GM10847 (cell line): ENCODE data around the gene CENPP.

Source experiments
- POLR2A ChIP-seq: IDR thresholded peaks from 2 replicates; pipeline ENCODE4 v1.6.1; 2011; ENCODE audit not compliant: insufficient read length; ENCODE audit errors: extremely low read depth

Gene CENPP

DNA sequence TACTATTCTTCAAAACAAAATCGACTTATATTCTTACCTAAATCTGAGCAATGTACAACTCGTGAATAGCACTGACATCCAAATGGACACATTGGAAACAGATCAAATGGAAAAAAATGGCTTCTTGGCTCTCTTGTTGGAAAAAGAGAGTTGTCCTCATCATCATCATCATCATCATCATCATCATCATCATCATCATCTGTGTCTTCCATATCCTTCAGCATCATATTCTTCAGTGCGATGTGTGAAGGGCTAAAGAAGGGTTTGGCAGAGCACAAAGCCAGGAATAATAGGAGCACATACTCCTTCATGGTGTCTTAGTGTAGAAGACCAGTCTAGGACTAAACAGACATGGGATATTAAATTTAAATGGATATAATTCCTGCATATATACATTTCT, 148.8 kb downstream of the CENPP start:
- no peak for TF ChIP-seq POLR2A

DNA sequence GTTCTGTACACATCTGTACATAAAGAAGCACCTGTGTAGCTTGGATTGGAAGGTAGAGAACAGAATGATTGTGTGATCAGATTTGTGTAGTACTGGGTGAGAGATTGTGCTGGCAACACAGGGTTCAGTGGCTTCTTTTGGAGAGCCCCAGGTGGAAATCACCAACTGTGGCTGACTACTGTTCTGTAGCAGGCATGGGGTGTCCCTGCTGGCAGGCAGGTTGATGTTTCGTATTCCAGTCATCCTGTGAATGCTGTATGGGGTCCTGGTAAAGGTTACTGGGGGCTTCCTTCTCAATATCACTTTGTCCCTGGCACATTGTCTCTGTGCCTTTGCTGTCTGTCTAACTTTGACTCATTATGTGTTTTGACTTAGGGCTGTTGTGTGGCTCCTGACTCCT, 151.2 kb downstream of the CENPP start:
- TF ChIP-seq POLR2A = no peak

DNA sequence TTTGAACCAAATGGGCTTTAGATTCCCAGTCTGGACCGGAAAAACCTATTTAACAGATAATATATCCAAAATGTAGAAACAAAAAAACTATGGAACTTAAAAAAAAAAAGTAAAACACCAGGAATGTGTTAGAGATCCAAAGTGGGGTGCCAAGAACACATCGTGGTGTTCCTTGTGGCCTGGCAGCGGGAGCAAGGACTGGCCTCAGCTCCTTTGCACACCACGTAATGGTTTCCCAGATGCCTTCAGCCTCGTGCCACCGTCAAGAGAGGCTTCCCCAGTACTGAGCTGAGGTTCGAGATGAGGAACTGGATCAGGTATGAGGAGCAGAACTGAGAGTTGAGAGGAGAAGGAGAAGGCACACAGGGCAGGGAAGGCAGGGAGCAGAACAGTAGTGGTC, 153.0 kb downstream of the CENPP start:
- TF ChIP-seq POLR2A = no peak

DNA sequence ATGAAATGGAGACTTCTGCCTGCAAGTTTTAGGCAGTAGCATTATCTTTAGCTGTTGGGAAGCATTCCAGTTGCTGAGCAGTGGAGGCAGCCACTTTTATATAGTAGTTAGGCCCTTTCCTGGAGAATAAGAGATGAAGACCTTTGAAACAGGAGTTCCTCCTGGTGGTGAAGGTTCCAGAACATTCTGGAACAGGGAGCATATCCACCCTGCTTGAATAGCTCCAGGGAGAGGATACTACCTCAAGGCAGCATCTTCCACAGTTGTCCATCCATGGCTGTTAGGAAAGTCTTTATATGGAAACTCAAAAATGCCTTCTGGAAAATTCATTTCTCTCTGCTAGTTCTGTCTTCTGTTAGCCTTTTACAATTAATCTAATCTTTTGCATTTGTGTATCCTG, 153.6 kb downstream of the CENPP start:
- TF ChIP-seq POLR2A = no peak

DNA sequence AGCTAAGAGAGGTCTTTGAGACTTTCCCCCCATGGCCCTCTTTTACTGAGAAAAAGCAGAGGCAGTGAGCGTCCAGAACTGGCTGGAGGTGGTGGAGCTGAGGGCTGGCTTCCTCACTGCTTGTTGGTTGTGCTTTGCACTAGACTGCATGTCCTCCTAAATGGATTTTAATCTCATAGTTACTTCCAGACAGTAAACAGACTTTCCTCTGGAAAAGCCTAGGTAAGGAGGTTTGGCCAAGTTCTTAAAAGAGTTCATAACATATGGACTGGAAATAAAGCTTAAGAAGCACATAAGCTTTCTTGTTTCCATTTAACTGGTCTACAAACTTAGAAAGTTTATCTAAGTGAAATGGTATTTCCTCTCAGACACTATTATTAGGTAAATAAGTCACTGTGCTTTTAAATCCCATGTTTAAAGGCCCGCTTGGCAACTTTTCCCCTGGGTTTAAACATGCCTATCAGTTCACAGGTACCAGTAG, 154.6 kb downstream of the CENPP start:
- TF ChIP-seq POLR2A = no peak

DNA sequence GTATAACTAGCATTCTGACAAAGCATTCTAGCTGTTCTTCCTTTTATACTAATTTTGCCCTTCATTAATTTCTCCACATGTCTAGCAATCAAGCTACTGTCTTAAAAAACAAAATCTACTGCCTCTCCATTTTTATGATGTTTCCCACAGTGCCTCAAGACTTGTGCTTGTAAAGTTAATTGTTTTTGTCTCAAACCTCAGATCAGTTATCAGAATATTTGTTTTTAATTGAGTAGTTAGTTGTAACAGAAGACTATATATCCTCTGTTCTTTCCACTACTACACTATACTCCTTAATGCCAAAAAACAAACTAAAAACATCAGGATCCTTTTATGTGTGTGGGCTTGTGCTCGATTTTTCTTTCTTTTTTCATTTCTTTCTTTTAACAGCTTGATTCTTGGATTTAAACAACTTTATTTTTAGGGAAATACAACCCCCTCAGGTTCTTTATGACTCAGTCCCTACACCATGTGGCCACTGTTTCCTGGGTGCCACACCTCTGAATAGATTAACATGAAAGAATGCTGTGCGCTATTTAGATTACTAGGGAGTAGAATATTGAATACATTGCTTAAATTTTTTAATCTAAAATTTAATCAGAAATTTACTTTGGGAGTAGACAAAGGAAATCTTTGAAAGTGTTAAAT, 155.4 kb downstream of the CENPP start:
- no peak for TF ChIP-seq POLR2A

DNA sequence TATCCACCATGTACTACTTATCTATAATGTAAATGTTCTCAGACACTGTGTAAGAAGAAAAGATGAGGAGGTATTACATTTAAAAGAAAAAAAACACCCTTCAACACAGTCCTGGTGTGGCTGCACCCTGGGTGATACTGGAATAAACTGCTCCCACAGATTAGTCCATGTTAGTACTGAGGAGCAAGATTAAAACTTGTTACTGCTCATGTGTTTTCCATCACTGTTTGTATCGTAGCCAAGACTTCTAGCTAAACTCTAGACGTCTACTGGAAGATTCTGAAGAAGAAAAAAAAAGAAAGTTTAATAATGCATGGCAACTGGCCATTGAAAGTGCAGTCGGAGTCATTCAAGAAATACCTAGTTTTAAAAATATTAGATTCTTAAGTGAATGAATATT, 156.6 kb downstream of the CENPP start, which contains the start of gene ASPN:
TSS of gene ASPN (minus strand) at position 178 of the 400 bp plus-strand sequence.
- no peak for TF ChIP-seq POLR2A

DNA sequence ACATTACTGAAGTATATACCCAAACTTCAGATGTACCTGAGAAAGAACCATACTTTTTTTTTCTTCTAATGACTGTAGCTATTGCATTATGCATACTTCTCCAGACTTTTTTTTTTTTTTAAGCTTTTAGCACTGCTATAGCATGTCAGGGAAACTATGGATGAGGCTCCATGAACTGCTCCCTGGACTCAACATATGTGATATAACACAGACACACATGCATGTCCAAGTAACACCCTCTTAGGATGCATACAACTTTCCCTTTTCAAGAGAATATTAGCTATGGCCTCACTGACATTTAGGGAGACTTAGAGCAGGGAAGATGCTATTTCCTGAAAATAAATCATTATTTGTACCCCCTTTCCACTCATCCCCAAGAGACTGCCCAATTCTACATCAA, 157.1 kb downstream of the CENPP start:
- TF ChIP-seq POLR2A = no peak

DNA sequence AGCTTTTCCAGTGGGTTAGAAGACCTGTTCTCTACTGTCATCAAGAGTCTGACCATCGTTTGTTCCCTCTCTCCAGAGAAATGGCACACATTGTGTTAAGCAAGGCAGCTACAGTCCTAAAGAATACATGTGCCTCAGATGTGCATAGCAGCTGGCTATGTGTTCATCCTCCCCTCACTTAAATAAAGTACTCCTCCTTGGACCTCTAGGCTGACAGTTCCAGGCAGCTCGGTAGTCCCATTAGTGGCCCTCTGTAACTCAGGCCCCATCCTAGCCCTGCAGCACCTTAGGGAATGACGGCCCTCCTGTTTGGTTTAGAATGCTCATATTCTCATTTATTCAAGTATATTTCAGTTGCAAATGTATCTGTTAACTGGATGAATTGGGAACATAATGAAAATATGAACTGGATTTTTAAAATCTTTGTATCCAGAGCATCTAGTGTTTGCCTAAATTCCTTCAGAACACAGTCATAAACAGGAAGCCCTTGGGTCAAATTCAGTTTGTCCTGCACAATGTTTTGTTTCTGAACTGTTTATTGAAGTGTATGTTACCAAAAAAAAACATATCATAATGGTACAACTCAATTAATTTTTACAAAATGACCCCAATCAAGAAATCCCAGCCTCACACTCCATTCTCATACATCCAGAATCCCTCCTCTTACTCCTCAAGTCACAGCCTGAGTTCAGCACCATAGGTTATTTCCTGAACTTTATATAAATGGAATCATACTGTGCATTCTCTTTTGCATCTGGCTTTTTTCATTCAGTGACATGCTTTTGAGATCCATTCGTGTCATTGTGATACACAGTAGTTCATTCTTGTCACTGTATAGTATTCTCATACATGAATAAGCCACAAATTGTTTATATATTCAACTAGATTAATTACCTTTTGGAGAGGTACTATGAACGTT, 158.1 kb downstream of the CENPP start:
- no peak for TF ChIP-seq POLR2A

DNA sequence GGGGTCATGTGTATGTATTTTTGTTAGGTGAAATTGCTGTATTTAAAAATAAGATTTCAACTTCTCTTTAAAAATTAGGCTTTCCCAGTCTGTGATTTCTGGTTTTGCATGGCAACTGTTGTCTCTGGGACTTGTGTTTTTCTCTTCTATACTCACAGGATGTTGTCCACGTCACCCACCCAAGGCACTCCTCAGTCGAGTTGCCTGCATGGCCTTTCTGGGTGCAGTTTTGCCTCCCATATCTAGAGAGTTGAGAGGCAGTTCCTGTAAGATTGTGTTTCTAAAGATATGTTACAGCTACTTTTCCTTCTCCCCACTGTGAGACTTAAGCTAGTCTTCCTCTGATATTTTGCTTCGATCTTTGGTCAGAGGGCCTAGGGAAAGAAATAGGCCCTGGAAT, 158.8 kb downstream of the CENPP start:
- no peak for TF ChIP-seq POLR2A

DNA sequence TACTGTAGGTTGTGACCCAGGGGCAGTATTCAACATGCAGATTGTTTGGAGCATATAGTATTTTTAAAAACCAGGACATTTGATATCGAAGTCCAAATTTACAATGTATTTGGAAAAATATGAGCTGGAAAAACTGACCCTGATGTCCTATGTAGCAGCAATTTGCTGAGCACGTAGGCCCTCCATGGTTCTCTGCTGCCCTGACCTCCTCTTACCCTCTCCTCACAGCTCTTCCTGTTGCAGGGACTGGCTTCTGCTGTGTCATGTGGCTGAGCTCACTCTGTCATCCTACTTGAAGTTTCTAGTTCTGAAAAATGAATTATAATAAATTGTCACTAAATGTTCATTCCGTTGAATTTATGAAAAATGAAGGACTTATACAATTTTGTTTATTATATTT, 160.6 kb downstream of the CENPP start:
- TF ChIP-seq POLR2A = no peak

DNA sequence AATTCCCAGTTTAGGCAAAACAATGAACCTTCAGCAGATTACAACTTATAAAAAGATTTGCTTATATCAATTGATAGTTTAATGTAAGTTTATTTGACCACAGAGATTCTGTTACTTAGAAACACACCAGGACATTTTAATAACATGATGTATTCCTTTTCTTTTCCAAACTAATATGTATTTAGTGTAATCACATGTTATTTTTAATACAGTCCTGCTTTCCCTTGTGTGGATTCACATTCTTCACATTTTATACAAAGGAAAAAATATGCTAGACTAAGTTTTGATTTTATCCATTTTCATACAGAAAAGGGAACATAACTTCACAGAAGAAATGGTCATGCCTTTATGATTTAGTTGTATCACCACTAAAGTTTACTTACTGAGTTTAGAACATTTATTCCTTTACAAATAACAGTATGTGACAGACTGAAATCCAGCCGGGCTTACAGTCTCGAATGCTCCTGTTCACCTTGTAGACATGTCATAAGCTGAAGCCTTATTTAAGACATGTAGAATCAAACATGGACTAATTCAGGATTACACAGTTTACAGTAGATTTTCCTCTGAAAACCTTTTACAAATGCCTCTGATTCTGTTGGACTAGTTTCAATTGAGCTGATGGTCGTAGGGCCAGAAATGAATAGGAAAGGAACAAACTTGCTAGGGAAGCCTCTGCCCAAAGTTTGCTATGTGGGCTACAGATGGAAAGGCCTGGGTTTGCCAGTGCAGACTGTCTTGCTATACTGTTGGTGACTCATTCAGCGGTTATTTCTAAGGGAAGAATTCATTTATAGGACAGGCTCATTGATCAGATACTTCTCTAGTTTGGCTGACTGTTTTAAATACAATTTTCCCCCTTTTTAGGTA, 163.2 kb downstream of the CENPP start:
- no peak for TF ChIP-seq POLR2A

DNA sequence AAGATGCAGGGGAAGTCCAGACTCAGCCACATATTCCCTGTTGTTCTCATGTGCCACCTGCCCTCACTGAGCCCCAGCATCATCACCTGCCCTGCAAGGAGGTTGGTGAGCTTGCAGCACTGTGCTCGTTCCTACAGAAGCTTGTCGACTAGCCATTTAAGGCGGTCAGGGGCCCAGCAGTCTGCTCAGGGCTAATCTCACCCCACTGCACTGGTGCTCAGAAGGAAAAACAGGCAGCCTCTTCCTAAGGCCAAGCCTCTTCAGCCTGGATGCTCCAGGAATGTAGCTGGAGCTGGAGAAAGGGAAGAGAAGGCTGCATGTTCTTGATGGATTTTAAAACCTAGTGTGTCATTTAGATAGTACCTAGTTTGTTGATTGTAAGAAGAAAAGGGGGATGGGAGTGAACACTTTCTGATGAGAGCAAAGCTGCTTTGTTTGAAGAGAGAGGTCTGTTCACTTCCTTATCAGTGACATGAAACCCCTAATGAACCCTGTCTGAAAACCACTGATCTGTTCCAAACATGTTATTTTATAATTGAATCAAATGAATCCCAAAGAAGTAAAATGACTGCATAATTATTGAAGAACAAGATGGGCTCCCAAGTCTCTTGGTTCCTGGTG, 167.1 kb downstream of the CENPP start:
- no peak for TF ChIP-seq POLR2A

DNA sequence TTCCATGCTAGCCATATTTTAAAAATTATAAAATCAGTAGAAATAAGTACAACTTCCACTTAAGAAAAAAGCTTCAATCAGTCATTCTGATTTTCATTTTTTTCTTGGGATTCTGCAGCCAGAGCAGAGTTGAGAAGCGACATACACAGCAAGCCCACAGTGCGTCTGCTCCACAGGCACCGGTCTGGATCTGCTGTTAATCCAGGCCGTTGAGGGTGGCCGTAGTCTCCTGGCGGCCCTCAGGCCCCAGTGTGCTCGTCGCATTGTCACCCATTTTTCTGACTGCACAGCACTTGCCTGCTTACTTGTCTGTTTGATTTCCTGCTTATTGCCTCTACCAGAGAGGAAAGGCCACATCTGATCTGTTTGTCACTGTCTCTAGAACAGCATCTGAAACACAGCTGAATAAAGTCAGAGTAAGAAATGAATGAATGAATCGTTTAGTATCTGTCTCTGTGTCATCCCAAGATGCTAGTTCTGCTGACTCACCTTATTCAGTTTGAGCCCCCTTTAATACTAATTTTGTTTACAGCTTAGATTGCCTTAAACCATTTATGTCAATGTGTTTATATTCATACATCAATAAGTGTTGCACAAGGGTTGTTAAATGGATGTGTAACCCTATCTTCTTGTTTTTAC, 168.1 kb downstream of the CENPP start:
- TF ChIP-seq POLR2A = no peak

DNA sequence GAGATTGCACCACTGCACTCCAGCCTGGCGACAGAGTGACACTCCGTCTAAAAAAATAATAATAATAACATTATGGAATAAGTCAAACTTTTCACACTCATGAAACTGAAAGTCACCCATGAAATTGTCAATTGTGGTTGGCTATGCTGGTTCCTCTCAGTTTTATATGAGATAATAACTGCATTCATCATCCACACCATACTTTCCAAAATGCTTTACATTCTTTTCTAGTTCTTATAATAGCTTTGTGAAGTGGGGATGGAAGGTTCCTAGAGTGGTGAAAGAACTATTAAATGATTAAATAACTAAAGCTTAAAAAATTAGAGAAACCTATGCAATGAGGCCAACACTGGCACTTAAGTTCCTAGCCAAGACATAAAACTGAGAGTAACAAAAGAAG, 169.1 kb downstream of the CENPP start:
- no peak for TF ChIP-seq POLR2A
